HG03558 (cell line): ENCODE data around the gene SUZ12.
"Not testable (repeated sequence)": the region's sequence is repeated elsewhere in the genome, so short reads cannot be mapped to it uniquely, and the experiment has no call there.

Source experiments
- ATAC-seq: cut with Tn5 transposase; IDR thresholded peaks from one replicate; pipeline ENCODE4 v1.9.1; 2021; ENCODE audit warnings: moderate number of reproducible peaks; ENCODE audit not compliant: unreplicated experiment; ENCODE audit errors: extremely low read depth

The SUZ12 gene

GRCh38 chr17:31942396-31942795, 5.6 kb downstream of the SUZ12 start:
- ATAC-seq = not testable (repeated sequence)

- not testable (repeated sequence) for ATAC-seq
Observed at GRCh38 chr17:31951953-31952352, 15.1 kb downstream of the SUZ12 start.

- ATAC-seq = not testable (repeated sequence)
Observed at GRCh38 chr17:31964131-31964530, 27.3 kb downstream of the SUZ12 start.

GRCh38 chr17:31967648-31968047, 30.8 kb downstream of the SUZ12 start:
- no peak for ATAC-seq

GRCh38 chr17:31970416-31970815, 33.6 kb downstream of the SUZ12 start:
- not testable (repeated sequence) for ATAC-seq

GRCh38 chr17:31974269-31975071, 37.7 kb downstream of the SUZ12 start:
- not testable (repeated sequence) for ATAC-seq

GRCh38 chr17:31975391-31975790, 38.6 kb downstream of the SUZ12 start:
- ATAC-seq = not testable (repeated sequence)

- not testable (repeated sequence) for ATAC-seq
Observed at GRCh38 chr17:31991821-31992220, 55.0 kb downstream of the SUZ12 start.

- no peak for ATAC-seq
Observed at GRCh38 chr17:31997005-31997404, 60.2 kb downstream of the SUZ12 start.

- ATAC-seq = no peak
Observed at GRCh38 chr17:32006957-32007462, 70.2 kb downstream of the SUZ12 start, which contains the start of gene LRRC37B. Gene LRRC37B, plus strand, starts transcription at chr17:32007383. Its CDS starts 14,010 bp downstream, at chr17:32021393.

- no peak for ATAC-seq
Observed at GRCh38 chr17:32007463-32008298, 70.9 kb downstream of the SUZ12 start.

- no peak for ATAC-seq
Observed at GRCh38 chr17:32009262-32009542, 72.4 kb downstream of the SUZ12 start.

GRCh38 chr17:32010114-32010513, 73.3 kb downstream of the SUZ12 start:
- ATAC-seq = no peak

- ATAC-seq = no peak
Observed at GRCh38 chr17:32015245-32016013, 78.6 kb downstream of the SUZ12 start.

- no peak for ATAC-seq
Observed at GRCh38 chr17:32016231-32016630, 79.4 kb downstream of the SUZ12 start.

- no peak for ATAC-seq
Observed at GRCh38 chr17:32019228-32019627, 82.4 kb downstream of the SUZ12 start.

GRCh38 chr17:32020943-32021614, 84.3 kb downstream of the SUZ12 start:
- ATAC-seq = no peak

GRCh38 chr17:32021615-32021955, 84.8 kb downstream of the SUZ12 start:
- no peak for ATAC-seq

- not testable (repeated sequence) for ATAC-seq
Observed at GRCh38 chr17:32022554-32022953, 85.7 kb downstream of the SUZ12 start.

- not testable (repeated sequence) for ATAC-seq
Observed at GRCh38 chr17:32027271-32027670, 90.5 kb downstream of the SUZ12 start.
